ENCODE results near the gene KLC3. TPM values are rescaled to one million over a fixed set of nuclear protein-coding genes. Genes with fewer than 3 reads are reported as not detected.

The KLC3 gene
- total RNA-seq, 1 experiment from 2014 or later: 4.8 TPM

- peak overlapping the region in 1 of 2 experiments; percentile 5; a peak in 2 of 5 replicates for H3K4me3 Mint-ChIP-seq
Measured at GRCh38 chr19:45368127-45368526, 27.6 kb downstream of the KLC3 start.

More at GRCh38 chr19:45368127-45368526, 27.6 kb downstream of the KLC3 start:
- DNase-seq: no peak
- H3K36me3 Mint-ChIP-seq (ENCODE audit: insufficient read depth in 1 of 3, low read depth in 3 of 3): peaks cover 16 to 35% (median 32%) of the 10 kb centered on the region in 3 experiments; a peak in 6 of 7 replicates
- Histone ChIP-seq H2AFZ (ENCODE audit: low read length) (no peak overlapping the region), H3K14ac (ENCODE audit: insufficient read depth, low read length) (no peak overlapping the region), H3K79me1 (ENCODE audit: insufficient read depth, low read depth, low read length, poor library complexity, severe bottlenecking) (peaks cover 3% of the 10 kb centered on the region), H2BK120ac (ENCODE audit: low read depth, low read length, poor library complexity, severe bottlenecking) (no peak overlapping the region), H3K18ac (ENCODE audit: insufficient read length, low read depth, low read length) (no peak overlapping the region), H3K27ac (ENCODE audit: insufficient read length, low read depth, low read length) (no peak overlapping the region), H3K4me1 (ENCODE audit: insufficient read depth, low read length) (peaks cover 4% of the 10 kb centered on the region; the same call in 1 of the 2 replicates), H3K4me2 (ENCODE audit: insufficient read depth, insufficient read length, low read length) (no peak overlapping the region), H2BK20ac (ENCODE audit: low read depth, low read length, poor library complexity, severe bottlenecking) (no peak overlapping the region), H3K9ac (ENCODE audit: extremely low read depth, insufficient read length, low read length) (no peak overlapping the region), H2BK5ac (ENCODE audit: insufficient read length, low read length) (no peak overlapping the region), H3K23me2 (ENCODE audit: insufficient read length, low read depth, low read length, poor library complexity, severe bottlenecking) (no peaks in the 10 kb centered on the region), H3K56ac (ENCODE audit: insufficient read length, low read depth, low read length) (no peak overlapping the region), H3K4ac (ENCODE audit: low read depth, low read length) (no peak overlapping the region), H3K79me2 (ENCODE audit: insufficient read depth, low read length) (no peaks in the 10 kb centered on the region; the same call in 1 of the 2 replicates), H4K91ac (ENCODE audit: insufficient read length, low read depth, low read length) (no peak overlapping the region), H3T11ph (ENCODE audit: low read length) (no peak overlapping the region), H2BK15ac (ENCODE audit: low read depth, low read length) (no peak overlapping the region), H2AK5ac (ENCODE audit: insufficient read length, low read length) (no peak overlapping the region), H2BK12ac (ENCODE audit: insufficient read length, low read depth, low read length) (no peak overlapping the region), H3K23ac (ENCODE audit: insufficient read length, low read depth, low read length) (no peak overlapping the region), H3K27me3 (ENCODE audit: insufficient read depth, low read length) (no peaks in the 10 kb centered on the region), H4K20me1 (ENCODE audit: control insufficient read depth, insufficient read depth, insufficient read length) (no peaks in the 10 kb centered on the region), H3K9me3 (ENCODE audit: control insufficient read depth, low read depth, low read length) (no peaks in the 10 kb centered on the region), H4K8ac (replicated peaks; ENCODE audit: insufficient read length, low read depth, low read length) (no peak overlapping the region), H4K5ac (ENCODE audit: insufficient read length, low read depth, low read length) (no peak overlapping the region)
- no CpG with 5 or more reads among the region's 4 CpGs for WGBS (ENCODE audit: extremely low coverage, insufficient read length, low lambda C conversion rate)
- H3K4me1 Mint-ChIP-seq: peaks cover 7 to 16% of the 10 kb centered on the region in 2 experiments
- no peaks in the 10 kb centered on the region for H3K9me3 Mint-ChIP-seq
- H3K27me3 Mint-ChIP-seq (ENCODE audit: low read depth): no peaks in the 10 kb centered on the region
- peak overlapping the region in 2 of 3 experiments; percentile 67 to 75; a peak in 4 of 7 replicates for H3K27ac Mint-ChIP-seq
- TF ChIP-seq CTCF (conservative IDR thresholded peaks at IDR 0.05): no peak

Data from H9 (cell line).